Inferior parietal cortex (tissue), 1 donor: ENCODE data around the gene AP4S1.

ENCODE experiments used
- DNase-seq: peaks from one replicate; pipeline ENCODE4 v3.0.0-alpha.2; 2016; ENCODE audit errors: extremely low spot score

The AP4S1 gene

DNA sequence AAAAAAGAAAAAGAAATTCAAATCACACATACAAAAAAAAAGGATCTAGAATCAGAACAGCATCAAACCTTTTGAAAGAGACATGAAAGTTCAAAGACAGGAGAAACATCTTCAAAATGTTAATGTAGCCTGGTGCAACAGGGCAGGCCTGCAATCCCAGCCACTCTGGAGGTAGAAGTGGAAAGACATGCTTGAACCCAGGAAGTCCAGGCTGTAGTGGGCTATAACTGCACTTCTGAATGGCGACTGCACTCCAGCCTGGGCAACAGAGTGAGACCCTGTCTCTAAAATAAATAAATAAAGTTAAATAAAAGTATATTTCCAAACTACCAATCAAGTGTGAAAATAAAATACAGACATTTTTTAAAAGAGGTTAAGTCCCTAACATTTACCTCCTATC lies 18.7 kb upstream of the AP4S1 start:
- no peak for DNase-seq

GRCh38 chr14:31009836-31010574 lies 15.4 kb upstream of the AP4S1 start:
- DNase-seq, result no peak

GRCh38 chr14:31010935-31011334 lies 14.5 kb upstream of the AP4S1 start:
- DNase-seq, result no peak

- no peak for DNase-seq
Measured at GRCh38 chr14:31013841-31014240, 11.6 kb upstream of the AP4S1 start.

GRCh38 chr14:31018057-31018645 lies 7.3 kb upstream of the AP4S1 start:
- no peak for DNase-seq

DNA sequence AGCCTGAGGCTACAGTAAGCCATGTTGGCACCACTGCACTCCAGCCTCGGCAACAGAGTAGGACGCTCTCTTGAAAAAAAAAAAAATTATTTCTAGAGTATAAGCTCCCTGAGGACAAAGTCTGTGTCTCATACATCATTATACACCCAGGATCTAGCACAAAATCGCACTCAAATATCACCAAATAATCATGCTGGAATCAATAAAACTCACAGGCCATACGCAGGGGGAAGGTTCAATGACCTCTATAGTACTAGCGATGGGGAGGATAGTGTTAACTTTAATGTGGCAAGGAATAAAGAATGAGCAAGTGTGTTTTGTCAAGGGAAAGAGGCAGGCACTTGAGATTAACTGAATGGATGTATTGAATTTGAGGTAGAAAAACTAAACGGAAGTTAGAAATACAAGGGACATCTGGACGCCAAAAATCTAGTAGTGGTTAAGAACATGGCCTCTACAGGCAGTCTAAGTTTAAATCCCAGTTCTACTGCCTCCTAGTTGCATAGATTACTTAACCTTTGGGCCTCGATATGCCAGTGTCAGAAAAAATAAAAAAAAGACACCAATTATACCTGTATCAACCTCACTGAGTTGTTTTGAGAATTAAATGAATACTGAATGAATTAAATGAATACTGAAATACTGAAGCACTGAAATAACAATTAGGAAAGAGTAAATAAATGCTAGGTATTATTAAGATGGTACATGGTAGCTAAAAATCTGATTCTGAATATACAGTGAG lies 4.4 kb upstream of the AP4S1 start:
- DNase-seq, result no peak

DNA sequence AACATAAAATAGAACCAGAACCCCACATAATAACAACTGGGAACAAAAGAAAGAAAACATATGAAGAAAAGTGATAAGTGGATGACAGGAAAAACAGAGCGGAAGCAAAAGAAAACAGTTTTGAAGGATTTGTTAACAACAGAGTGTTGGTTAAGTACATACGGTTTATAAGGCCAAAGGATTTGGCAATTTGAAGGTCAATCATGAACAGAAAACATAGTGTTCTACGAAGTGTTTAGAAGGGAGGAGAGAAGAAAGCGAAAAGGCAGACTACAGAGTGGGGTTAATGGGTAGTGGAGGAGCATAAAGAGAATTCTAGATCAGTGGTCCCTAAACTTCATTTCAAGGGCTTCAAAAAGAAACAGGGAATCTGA lies 3.9 kb upstream of the AP4S1 start:
- no peak for DNase-seq

GRCh38 chr14:31022386-31022785 lies 3.1 kb upstream of the AP4S1 start:
- DNase-seq, result no peak

DNA sequence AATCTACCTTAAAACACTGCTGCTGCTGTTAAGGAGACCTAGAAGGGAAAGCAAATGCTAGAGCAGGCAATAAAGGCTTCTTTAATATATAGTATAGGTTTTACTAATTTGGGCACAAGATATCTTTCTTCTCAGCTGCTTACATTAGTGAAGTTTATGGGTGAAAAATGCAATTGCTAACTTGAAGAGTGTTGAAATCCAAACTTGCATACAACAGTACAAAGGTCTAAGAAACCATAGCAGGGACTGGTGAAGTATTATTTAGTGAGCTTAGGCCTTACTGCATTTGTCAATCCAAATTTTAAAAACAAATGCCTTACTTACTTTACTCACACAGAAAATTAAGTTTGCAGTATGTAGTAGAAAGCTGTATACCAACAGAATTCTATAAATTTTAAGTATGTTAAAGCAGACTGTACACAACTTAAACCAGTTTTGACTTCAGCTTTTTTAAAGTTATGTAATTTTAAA lies 1.4 kb upstream of the AP4S1 start:
- DNase-seq, result no peak

- peak; percentile 31 for DNase-seq
Measured at GRCh38 chr14:31024577-31025366, 677 bp upstream of the AP4S1 start.

GRCh38 chr14:31026077-31026449 lies 614 bp downstream of the AP4S1 start, which contains the start of gene STRN3:
TSS of gene STRN3 (minus strand) at chr14:31026379. CDS start at chr14:31026185, 194 bp downstream.
- DNase-seq, result no peak

GRCh38 chr14:31026450-31027235 lies 1.2 kb downstream of the AP4S1 start:
- peak; percentile 97 for DNase-seq

GRCh38 chr14:31027847-31028246 lies 2.4 kb downstream of the AP4S1 start:
- DNase-seq, result no peak

DNA sequence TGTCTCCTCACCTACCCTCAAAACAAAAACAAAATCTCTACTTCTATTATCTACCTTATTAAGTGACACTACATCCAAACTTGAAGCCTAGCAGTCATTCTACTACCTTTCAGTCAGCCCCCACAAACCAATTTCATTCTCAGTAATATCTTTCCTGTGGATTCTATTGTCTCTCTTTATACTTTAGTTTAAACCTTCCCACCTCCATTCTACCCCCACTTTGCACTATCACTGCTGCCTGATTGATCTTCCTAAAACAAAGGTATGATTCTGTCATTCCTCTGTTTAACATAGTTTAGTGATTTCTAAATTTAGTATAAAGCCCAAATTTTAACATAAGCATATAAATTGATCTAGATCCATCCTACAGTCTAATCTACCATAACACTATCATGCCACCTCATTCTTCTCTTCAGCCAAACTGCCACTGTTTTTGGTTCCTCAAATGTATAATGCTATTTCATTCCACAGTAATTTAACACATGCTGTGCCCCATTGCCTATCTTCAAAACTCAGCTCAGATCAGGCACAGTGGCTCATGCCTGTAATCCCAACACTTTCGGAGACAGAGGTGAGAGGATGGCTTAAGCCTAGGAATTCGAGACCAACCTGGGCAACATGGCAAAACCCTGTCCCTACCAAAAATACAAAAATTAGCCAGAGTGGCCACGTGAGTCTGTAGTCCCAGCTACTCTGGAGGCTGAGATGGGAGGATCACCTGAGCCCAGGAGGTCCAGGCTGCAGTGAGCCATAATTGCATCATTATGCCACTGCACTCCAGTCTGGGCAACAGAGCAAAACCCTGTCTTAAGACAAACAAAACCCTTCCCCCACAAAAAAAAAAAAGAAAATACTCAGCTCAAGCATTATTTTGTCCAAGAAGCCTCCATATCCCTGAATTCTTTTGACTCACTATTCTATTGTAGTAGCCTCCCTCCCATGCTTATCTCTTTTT lies 3.8 kb downstream of the AP4S1 start:
- no peak for DNase-seq

DNA sequence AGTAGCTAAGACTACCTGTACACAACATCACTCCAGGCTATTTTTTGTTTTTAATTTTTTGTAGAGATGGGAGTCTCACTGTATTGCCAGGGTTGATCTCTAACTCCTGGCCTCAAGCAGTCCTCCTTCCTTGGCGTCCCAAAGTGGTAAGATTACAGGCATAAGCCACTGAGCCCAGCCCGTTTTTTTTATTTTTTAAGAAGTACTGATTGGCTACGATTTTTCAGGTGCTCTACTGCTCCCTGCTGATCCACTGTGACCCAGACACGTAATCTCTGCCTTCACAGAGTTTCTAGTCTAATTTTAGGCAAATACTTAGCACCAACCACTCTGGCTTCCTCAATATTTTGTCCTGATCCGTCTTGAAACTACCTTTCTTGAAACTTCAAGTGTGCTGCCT lies 5.0 kb downstream of the AP4S1 start:
- DNase-seq, result no peak

GRCh38 chr14:31036552-31036951 lies 11.1 kb downstream of the AP4S1 start:
- no peak for DNase-seq

- no peak for DNase-seq
Measured at GRCh38 chr14:31037709-31038221, 12.3 kb downstream of the AP4S1 start.

DNA sequence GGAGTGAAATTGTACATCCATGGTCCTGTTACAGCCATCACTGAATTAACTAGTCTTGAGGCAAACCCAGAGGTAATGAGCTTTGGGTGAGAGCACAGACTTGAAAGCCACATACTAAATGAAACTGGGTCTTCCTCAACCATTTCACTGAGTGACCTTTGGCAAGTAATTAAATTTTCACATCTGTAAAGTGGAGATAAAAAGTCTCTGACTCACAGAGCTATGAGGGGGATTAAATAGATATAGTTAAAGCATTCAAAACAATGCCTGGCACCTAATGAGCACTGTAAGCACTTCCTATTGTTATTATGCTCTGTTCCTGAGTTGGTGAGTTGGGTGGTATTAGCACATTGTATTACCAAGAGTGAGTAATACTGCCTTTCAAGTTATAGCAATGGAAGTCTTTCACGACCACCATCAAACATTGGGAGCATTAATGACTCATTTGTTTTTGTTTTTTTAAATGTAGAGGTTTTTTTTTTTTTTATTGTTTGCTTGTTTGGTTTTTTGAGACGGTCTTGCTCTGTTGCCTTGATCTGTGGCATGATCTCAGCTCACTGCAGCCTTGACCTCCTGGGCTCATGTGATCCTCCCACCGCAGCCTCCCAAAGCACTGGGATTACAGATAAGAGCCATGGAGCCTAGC lies 13.2 kb downstream of the AP4S1 start:
- no peak for DNase-seq

GRCh38 chr14:31042300-31042699 lies 16.9 kb downstream of the AP4S1 start:
- no peak for DNase-seq
